ENCODE results near the gene HSDL2.
"Not testable (repeated sequence)": the region's sequence is repeated elsewhere in the genome, so short reads cannot be mapped to it uniquely, and the experiment has no call there.

HSDL2 gene

GRCh38 chr9:112380102-112380824 lies at the start of gene HSDL2:
Gene HSDL2 (plus strand): TSS chr9:112380108. CDS start chr9:112380164, 56 bp downstream.
- DNase-seq (ENCODE audit: low read depth): no peak

DNA sequence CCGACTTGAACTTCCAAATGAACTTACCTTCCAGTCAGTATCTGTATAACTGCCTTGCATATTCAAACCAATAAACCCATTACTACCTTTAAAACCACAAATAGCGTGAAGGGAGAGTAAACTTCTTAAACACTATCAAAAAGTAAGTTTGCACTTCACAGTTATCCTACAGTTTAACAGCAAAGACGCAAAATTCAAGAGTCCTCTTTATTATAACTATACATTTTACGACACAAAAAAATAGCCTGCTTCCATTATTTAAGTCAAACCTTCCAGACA lies 48.3 kb upstream of the HSDL2 start:
- no peak for DNase-seq (ENCODE audit: low read depth)

GRCh38 chr9:112332214-112332613 lies 47.7 kb upstream of the HSDL2 start:
- no peak for DNase-seq (ENCODE audit: low read depth)

GRCh38 chr9:112332674-112332976 lies 47.3 kb upstream of the HSDL2 start:
- no peak for DNase-seq (ENCODE audit: low read depth)

DNA sequence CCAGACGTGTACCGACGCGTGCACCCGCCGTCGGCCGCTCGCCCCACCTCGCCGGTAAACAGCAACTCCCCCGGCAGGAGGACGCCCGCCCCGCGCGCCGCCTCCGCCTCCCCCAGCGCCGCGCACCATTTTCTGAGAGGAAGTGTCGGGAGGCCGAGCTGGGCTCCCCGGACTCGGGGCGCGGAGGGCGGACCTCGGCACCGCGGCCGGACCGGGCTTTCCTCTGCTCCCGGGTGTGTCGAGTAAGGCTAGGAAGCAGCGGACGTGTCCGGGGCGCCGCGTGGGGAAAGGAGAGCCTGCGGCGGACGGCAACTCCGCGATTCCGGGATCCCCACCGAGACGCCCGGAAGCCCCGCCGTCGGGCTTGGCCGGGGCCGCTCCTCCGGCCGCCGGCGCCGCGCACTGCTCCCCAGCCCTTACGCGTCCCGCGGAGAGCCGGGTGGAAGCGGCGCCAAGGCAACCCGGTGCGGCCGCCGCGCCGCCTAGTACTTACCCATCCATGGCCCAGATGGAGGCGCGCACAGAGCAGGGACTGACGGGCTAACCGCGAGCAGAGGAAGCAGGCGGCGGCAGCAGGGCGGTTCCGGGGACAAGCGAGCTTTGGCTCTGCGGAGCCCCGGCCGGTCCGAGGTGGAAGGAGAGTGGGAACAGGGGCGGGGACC lies 46.8 kb upstream of the HSDL2 start, which contains the start of gene PTBP3:
Gene PTBP3 (minus strand): TSS at position 643 of the 662 bp plus-strand sequence. CDS start 35,754 bp downstream, outside the sequence.
- no peak for DNase-seq (ENCODE audit: low read depth)

- peak; percentile 53 for DNase-seq (ENCODE audit: low read depth)
Observed at GRCh38 chr9:112333639-112334431, 46.1 kb upstream of the HSDL2 start.

GRCh38 chr9:112334432-112334841 lies 45.5 kb upstream of the HSDL2 start:
- DNase-seq (ENCODE audit: low read depth): no peak

DNA sequence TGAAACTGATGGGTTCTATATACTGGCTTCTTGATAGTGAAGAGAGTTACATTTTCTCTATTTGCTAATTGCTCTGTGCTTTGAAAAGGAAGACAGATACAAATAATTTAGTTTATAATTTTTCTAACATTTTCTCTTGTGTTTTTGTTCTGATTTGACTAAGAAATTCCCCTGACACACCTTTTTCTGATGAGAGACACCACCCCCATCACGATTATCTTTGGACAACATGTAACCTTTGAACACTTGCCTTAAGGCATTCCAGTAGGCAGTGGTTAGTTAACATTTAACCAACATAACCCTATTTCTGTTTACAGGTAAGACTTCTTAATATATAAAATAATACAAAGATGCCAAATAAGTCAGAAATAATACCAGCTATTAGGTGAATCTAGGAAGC lies 42.4 kb upstream of the HSDL2 start:
- DNase-seq (ENCODE audit: low read depth): no peak

DNA sequence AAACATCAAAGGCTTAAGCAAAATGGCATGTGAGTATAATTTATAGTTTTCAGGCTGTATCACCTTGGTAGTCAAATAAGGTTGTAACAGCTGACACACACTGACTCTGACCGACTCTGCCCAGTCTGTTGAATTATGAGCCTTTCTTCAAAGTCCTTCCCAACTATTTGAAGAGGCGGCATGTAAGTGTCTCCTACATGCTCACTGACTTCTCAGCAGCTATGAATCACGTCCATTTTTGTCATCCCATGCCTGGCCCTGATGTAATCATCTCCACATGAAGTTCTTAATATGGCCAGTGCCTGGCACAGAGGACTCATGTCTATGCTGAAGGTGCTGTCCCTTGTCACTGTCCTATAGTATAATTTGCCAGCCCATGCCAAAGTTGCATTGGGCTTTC lies 41.3 kb upstream of the HSDL2 start:
- no peak for DNase-seq (ENCODE audit: low read depth)

GRCh38 chr9:112339886-112340285 lies 40.0 kb upstream of the HSDL2 start:
- no peak for DNase-seq (ENCODE audit: low read depth)

DNA sequence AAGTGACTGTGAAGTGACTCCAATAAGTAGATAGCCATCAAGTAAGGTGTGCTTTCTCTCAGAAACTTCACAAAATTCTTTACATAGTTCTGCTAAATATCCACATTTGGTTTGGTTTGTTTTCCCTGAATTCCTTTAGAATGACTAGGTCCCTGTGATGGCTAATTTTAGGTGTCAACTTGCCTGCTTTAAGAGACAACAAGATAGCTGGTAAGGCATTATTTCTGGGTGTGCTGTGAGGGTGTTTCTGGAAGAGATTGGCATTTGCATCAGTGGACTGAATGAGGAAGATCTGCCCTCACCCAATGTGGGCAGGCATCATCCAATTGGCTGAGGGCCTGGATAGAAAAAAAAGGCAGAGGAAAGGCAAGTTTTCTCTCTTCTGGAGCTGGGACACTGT lies 38.2 kb upstream of the HSDL2 start:
- DNase-seq (ENCODE audit: low read depth): no peak

DNA sequence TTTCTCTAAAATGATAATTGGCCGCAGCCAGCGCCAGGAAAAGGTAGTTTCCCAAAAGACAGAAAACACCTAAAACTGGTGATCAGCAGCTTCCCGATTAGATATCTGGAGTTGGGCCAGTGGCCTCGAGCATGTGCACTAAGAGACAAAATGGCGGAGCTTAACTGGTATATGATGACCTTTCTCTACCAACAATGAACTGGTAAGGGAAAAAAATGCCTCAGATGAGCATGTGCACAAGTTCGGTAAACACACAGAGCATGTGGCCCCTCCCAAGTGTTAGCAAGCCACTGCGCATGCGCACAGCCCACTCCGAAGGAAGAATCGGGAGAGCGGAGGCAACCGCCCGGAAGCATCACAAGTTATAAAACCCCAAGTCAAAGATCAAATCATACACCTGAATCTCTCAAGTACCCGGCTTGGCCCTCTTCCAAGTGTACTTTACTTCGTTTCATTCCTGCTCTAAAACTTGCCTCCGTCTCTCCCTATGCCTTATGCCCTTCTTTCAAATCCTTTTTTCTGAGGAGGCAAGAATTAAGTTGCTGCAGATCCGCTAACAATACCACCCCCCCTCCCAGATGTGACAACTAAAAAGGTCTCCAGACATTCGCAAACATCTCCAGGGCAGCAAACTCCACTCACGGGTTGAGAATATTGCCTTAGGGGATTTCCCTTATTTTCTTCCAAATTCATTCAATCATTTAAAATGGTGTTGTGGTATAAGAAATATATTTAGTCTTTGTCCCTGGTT lies 31.5 kb upstream of the HSDL2 start:
- DNase-seq (ENCODE audit: low read depth): no peak

DNA sequence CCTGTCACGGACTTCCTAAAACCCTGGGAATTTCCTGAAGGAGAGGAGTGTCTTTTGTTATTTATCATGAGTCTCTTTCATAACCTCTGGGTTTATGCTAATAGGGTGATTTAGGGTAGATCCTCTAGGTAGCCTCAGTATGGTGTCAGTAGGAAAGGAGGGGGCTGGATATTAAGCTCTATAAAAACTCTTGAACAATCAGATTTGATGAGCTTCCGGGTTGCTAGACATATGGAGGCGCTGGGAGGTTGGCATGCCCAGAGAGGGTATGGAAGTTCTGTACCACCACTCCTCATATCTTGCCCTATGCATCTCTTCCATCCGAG lies 30.9 kb upstream of the HSDL2 start:
- DNase-seq (ENCODE audit: low read depth): no peak

GRCh38 chr9:112351184-112351583 lies 28.7 kb upstream of the HSDL2 start:
- no peak for DNase-seq (ENCODE audit: low read depth)

DNA sequence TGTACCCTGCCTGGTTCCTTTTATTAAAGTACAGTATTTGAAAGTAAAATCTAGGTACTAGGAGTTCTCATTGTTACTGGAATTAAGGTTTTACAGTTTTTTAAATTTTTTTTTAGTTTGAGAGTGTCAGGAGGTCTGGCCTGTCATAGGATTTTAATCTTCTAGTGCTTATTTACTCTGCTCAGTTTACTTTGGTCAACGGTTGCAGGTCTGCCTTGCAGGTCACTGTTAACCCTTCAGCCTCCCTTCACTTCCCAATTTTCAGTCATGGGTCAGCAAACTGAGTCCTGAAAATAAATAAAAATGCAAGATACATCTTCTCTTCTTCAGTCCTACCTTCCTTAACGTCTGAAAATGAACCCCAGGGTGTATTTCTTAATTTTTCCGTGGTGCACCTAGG lies 27.7 kb upstream of the HSDL2 start:
- no peak for DNase-seq (ENCODE audit: low read depth)

DNA sequence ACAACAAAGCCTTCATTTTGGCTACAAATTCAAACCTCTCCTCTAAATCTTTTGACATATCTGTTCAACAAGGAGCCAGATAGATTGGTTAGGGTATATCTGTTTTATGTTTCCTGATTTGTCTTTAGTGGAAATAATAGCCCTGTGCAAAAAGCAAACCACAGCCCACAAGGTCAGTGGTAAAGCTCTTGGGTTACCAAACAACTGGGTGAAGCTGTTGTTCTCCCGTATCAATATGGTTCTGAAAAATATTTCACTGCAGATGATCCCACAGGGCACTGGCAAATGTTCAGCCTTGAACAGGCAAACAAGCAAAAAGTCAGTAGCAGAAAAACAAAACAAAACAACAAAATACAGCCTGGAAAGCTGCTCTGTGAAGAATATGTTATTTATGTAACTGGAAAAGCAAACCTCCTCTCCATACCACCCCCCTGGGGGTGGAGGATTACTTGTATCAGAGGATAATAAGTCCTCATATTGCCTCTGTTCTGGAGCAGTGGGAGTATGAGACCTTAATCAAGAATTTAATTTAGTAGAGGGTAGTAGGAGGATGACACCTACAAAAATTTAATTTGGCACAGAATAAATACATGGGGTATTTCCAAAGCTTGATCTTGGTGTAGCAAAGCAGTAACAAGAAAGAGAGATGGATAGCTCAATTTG lies 25.7 kb upstream of the HSDL2 start:
- DNase-seq (ENCODE audit: low read depth): no peak

GRCh38 chr9:112355427-112355897 lies 24.4 kb upstream of the HSDL2 start:
- no peak for DNase-seq (ENCODE audit: low read depth)

DNA sequence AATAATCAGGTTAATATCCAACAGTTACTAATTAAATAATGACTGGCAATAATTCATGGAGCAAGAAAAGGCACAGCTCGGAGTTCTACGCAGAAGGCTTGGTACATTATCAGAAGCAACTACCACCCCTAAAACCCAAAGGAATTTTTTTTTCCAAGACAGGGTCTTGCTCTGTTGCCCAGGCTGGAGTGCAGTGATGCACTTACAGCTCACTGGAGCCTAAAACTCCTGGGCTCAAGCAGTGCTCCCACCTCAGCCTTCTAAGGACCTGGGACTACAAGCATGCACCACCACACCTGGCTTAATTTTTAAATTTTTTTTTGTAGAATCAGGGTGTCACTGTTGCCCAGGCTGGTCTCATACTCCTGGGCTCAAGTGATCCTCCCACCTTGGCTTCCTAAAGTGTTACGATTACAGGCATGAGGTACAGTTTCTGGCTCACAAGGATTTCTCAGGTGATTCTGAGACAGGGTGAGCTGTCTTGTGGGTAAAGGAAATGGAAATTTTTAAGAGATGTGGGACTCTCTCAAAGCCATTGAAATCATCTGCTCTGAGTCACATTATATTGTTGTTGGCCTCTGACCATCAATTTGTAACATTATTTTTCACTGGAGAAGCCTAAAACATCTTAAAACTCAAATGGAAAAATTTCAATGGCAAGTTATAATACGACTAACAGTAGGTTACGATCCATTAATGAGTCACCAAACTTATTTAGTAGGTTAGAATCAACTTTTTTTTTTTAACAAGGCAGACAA lies 19.7 kb upstream of the HSDL2 start:
- DNase-seq (ENCODE audit: low read depth): no peak

- DNase-seq (ENCODE audit: low read depth): no peak
Observed at GRCh38 chr9:112361601-112362000, 18.3 kb upstream of the HSDL2 start.

DNA sequence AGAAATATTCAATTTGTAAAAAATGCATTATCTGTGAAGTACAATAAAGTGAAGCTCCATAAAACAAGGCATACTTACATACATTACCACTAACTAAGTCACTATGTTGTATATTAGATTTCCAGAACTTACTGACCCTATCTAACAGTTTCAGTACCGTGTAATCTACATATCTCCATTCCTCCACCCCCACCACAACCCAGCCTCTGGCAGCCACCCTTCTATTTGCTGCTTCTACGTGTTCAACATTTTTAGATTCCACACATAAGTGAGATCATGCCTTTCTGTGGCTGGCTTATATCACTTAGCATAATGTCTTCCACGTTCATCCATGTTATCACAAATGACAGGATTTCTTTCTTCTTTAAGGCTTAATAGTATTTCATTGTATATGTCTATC lies 15.1 kb upstream of the HSDL2 start:
- DNase-seq (ENCODE audit: low read depth): no peak

GRCh38 chr9:112365257-112365656 lies 14.7 kb upstream of the HSDL2 start:
- DNase-seq (ENCODE audit: low read depth): not testable (repeated sequence)

All from non-pigmented ciliary epithelial cell (primary cell).